ENCODE data around the gene PHTF2.
"Not testable (repeated sequence)": the region's sequence is repeated elsewhere in the genome, so short reads cannot be mapped to it uniquely, and the experiment has no call there.

The PHTF2 gene

GRCh38 chr7:77995717-77996116 is 197.1 kb downstream of the PHTF2 start:
- no peak for FAIRE-seq
- peak; percentile 5 for TF ChIP-seq CTCF (IDR thresholded peaks at IDR 0.05; ENCODE audit: insufficient read depth, missing control alignments)
- no peak for DNase-seq (ENCODE audit: insufficient read length, low spot score)

DNA sequence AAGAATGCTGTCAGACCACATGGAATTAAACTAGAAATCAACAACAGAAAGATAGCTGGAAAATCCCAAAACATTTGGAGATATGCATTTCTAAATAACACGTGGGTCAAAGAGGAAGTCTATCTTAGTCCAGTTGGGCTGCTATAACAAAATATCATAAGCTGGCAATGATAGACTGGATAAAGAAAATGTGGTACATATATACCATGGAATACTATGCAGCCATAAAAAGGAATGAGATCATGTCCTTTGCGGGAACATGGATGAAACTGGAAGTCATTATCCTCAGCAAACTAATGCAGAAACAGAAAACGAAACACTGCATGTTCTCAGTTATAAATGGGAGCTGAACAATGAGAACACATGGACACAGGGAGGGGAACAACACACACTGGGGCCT is 200.6 kb downstream of the PHTF2 start:
- FAIRE-seq; DNase-seq (ENCODE audit: insufficient read length, low spot score): not testable (repeated sequence)

GRCh38 chr7:78002021-78002420 is 203.4 kb downstream of the PHTF2 start:
- DNase-seq (ENCODE audit: insufficient read length, low spot score) (no peak), FAIRE-seq (no peak)
- TF ChIP-seq CTCF (IDR thresholded peaks at IDR 0.05; ENCODE audit: insufficient read depth, missing control alignments): no peak

DNA sequence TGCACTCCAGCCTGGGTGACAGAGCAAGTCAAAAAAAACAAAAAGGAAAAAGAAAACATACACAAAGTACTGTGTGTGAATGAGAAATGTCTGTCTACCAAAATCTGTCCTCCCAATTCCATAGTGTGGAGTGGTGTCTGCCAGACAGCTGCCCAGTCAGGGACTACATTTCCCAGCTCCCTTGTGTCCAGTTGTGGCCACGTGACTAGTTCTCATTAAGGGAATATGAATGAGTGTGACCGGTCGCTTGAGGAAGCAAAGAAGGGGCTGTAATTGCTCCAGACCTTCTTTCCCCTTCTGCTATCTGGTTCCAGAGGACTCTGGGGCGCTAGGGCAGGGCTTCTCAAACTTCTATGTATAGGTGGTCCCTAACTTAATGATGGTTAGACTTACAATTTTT is 204.1 kb downstream of the PHTF2 start:
- no peak for FAIRE-seq
- no peak for TF ChIP-seq CTCF (IDR thresholded peaks at IDR 0.05; ENCODE audit: insufficient read depth, missing control alignments)
- no peak for DNase-seq (ENCODE audit: insufficient read length, low spot score)

DNA sequence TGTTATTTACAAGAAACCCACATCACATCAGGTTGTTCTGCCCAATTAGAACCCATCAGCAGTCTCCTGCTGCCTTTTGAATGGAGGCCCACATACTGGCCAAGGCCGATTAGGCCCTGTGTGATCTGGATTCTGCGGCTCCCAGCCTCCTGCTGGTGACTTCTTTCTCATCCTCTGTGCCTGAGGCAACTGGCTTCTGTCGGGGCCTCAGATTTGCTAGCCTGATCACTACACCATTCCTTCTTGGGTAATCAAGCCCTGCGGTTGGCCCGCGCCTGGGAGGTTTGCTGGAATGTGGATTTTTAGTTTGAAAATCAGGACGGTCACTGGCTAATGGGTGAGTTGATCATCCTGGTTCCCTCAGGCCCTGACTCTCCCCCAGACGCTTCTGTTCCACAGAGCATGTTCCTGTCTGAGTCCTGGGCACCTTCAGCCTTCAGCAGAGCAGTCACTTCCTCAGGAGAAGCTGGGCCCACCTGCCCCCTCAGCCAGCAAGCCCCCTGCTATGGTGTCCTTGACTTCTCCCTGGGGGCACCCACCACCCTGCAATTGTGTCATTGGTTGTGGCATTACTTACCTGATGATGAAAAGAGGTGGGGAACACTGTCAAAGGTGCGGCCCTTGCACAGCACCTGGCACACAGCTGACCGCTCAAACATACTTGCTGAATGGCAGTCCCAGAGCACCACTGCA is 207.6 kb downstream of the PHTF2 start:
- FAIRE-seq (no peak), DNase-seq (ENCODE audit: insufficient read length, low spot score) (no peak)
- no peak for TF ChIP-seq CTCF (IDR thresholded peaks at IDR 0.05; ENCODE audit: insufficient read depth, missing control alignments)
